Measurements from ENCODE around the gene TMEM178B. TPM values are rescaled to one million over a fixed set of nuclear protein-coding genes. Genes with fewer than 3 reads are reported as not detected.
"Not testable (repeated sequence)": the region's sequence is repeated elsewhere in the genome, so short reads cannot be mapped to it uniquely, and the experiment has no call there.

Gene TMEM178B
- total RNA-seq, 2 experiments from 2014 or later: not detected

DNA sequence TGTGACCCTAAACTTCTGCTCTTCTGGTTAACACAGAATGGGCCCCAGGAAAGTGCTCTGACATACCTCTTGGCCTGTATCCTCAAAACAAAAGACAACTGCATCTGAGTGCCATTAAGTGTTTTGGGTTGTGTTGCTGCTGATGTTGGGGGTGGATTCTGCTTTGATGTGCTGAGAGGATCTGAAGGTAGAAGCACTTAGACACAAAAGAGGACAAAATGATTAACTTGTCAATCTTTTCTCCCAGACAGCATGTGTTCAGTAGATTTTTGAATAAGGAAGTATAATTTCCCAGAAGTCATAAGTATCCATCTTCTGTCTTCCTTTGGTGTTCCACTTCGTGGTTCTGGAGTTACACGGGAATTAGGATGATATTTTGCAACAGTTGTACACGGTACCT, 16.1 kb upstream of the TMEM178B start:
- TF ChIP-seq, protein P1, sequence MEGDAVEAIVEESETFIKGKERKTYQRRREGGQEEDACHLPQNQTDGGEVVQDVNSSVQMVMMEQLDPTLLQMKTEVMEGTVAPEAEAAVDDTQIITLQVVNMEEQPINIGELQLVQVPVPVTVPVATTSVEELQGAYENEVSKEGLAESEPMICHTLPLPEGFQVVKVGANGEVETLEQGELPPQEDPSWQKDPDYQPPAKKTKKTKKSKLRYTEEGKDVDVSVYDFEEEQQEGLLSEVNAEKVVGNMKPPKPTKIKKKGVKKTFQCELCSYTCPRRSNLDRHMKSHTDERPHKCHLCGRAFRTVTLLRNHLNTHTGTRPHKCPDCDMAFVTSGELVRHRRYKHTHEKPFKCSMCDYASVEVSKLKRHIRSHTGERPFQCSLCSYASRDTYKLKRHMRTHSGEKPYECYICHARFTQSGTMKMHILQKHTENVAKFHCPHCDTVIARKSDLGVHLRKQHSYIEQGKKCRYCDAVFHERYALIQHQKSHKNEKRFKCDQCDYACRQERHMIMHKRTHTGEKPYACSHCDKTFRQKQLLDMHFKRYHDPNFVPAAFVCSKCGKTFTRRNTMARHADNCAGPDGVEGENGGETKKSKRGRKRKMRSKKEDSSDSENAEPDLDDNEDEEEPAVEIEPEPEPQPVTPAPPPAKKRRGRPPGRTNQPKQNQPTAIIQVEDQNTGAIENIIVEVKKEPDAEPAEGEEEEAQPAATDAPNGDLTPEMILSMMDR (IDR thresholded peaks at IDR 0.05): no peak
- no peaks in the 10 kb centered on the region for H3K36me3 ChIP-seq (ENCODE audit: insufficient read depth, low read length)
- intact Hi-C loops (cut with DNase I, micrococcal nuclease): no loop called here
- POLR2A ChIA-PET: no interaction called here
- peaks cover 23% of the 10 kb centered on the region for H3K27me3 Mint-ChIP-seq
- H3K4me3 Mint-ChIP-seq: no peak overlapping the region
- ATAC-seq (ENCODE audit: poor library complexity) (no peak), DNase-seq (no peak)
- H3K9me3 Mint-ChIP-seq: peaks cover 2% of the 10 kb centered on the region
- no peaks in the 10 kb centered on the region for H3K9me3 ChIP-seq (ENCODE audit: control insufficient read depth in 1 of 2, insufficient read depth in 1 of 2, low read length in 2 of 2)
- H3K27me3 ChIP-seq (ENCODE audit: control insufficient read depth in 1 of 2, insufficient read depth in 2 of 2, low read length in 2 of 2): no peaks in the 10 kb centered on the region
- CTCF ChIA-PET: no interaction called here
- H3K4me3 ChIP-seq (ENCODE audit: low read length): no peak overlapping the region
- H3K36me3 Mint-ChIP-seq (ENCODE audit: low read depth): no peaks in the 10 kb centered on the region
- H3K4me1 Mint-ChIP-seq (ENCODE audit: low read depth): peaks cover 12% of the 10 kb centered on the region
- H3K27ac ChIP-seq (ENCODE audit: low read depth in 1 of 2, low read length in 2 of 2): no peak overlapping the region
- H3K27ac Mint-ChIP-seq: no peak overlapping the region
- peaks cover 12% of the 10 kb centered on the region for H3K4me1 ChIP-seq (ENCODE audit: insufficient read depth, low read length)

DNA sequence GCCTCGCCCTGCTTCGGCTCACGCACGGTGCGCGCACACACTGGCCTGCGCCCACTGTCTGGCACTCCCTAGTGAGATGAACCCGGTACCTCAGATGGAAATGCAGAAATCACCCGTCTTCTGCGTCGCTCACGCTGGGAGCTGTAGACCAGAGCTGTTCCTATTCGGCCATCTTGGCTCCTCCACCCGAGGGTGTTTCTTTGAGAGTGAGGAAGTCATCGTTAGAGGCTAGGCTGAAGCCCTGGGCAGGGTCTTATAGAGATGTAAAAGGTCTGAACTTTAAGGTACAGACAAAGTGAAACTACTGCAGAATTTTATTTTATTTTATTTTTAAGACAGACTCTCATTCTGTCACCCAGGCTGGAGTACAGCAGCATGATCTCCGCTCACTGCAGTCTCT, 6.0 kb upstream of the TMEM178B start:
- POLR2A ChIA-PET; ATAC-seq (ENCODE audit: poor library complexity); H3K9me3 ChIP-seq (ENCODE audit: control insufficient read depth in 1 of 2, insufficient read depth in 1 of 2, low read length in 2 of 2); H3K4me3 ChIP-seq (ENCODE audit: low read length); H3K27ac ChIP-seq (ENCODE audit: low read depth in 1 of 2, low read length in 2 of 2); H3K36me3 ChIP-seq (ENCODE audit: insufficient read depth, low read length); H3K9me3 Mint-ChIP-seq; CTCF ChIA-PET; DNase-seq; H3K36me3 Mint-ChIP-seq (ENCODE audit: low read depth); H3K4me3 Mint-ChIP-seq; H3K27ac Mint-ChIP-seq; intact Hi-C loops (cut with DNase I, micrococcal nuclease): not testable (repeated sequence)
- Histone ChIP-seq H3K27me3 (ENCODE audit: control insufficient read depth in 1 of 2, insufficient read depth in 2 of 2, low read length in 2 of 2) (peaks cover 23 to 25% of the 10 kb centered on the region in 2 experiments), H3K4me1 (ENCODE audit: insufficient read depth, low read length) (peaks cover 19% of the 10 kb centered on the region)
- Mint-ChIP-seq H3K27me3 (peaks cover 48% of the 10 kb centered on the region), H3K4me1 (ENCODE audit: low read depth) (peaks cover 15% of the 10 kb centered on the region)

DNA sequence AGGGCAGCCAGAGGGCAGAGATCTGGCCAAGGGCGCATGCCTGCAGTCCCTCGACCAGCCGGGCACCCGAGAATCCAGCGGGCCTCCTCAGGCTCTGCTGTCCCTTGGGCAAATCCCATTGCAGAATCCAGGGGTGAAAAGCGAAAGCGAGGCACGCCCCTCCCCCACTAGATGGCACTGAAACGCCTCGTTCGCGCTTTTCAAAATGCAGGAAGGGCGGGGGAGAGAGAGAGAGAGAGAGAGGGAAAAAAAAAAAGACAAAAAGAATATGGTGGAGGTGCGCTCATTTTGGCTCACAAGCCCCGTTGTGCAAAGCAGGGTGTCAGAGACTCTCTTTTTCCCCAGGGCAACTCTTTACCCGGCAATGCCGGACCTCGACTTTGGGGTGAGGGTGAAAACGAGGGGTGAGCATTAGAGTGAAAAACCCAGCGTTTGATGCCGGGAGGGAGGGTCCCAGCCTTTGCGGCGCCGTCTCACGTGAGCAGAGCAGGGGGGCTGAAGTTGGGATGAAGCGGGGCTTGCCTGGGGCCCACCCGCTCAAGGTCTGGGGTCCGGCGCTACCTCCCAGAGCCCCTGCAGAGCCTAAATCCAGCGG, 2.5 kb upstream of the TMEM178B start:
- peaks cover 41 to 47% of the 10 kb centered on the region in 2 experiments for H3K27me3 ChIP-seq (ENCODE audit: control insufficient read depth in 1 of 2, insufficient read depth in 2 of 2, low read length in 2 of 2)
- H3K36me3 Mint-ChIP-seq (ENCODE audit: low read depth): no peaks in the 10 kb centered on the region
- peaks cover 48% of the 10 kb centered on the region for H3K27me3 Mint-ChIP-seq
- H3K27ac Mint-ChIP-seq: no peak overlapping the region
- peak overlapping the region; percentile 56 for H3K4me3 ChIP-seq (ENCODE audit: low read length)
- H3K9me3 ChIP-seq (ENCODE audit: control insufficient read depth in 1 of 2, insufficient read depth in 1 of 2, low read length in 2 of 2): peaks cover 0 to 16% of the 10 kb centered on the region in 2 experiments
- intact Hi-C loops (cut with DNase I, micrococcal nuclease): loop anchor here in 1 of 2 experiments (5.0 kb wide), 1 partner anchor 461 kb away; no protein-coding TSS in a partner anchor
- H3K27ac ChIP-seq (ENCODE audit: low read depth in 1 of 2, low read length in 2 of 2): no peak overlapping the region
- CTCF ChIA-PET: no interaction called here
- peaks cover 35% of the 10 kb centered on the region for H3K4me1 ChIP-seq (ENCODE audit: insufficient read depth, low read length)
- DNase-seq (peak in 11 of 14 experiments; percentile 13 to 63 (median 32)), ATAC-seq (ENCODE audit: poor library complexity) (peak; percentile 44)
- H3K9me3 Mint-ChIP-seq: no peaks in the 10 kb centered on the region
- no peaks in the 10 kb centered on the region for H3K36me3 ChIP-seq (ENCODE audit: insufficient read depth, low read length)
- POLR2A ChIA-PET: no interaction called here
- TF ChIP-seq, protein P1 (IDR thresholded peaks at IDR 0.05): peak; percentile 16
- H3K4me3 Mint-ChIP-seq: peak overlapping the region; percentile 81
- H3K4me1 Mint-ChIP-seq (ENCODE audit: low read depth): peaks cover 20% of the 10 kb centered on the region

Data from CD4-positive, alpha-beta T cell (primary cell).